Endothelial cell of umbilical vein (primary cell): Measurements from ENCODE around the gene NCOA6. TPM values are rescaled to one million over a fixed set of nuclear protein-coding genes. Genes with fewer than 3 reads are reported as not detected.
"Not testable (repeated sequence)": the region's sequence is repeated elsewhere in the genome, so short reads cannot be mapped to it uniquely, and the experiment has no call there.

ENCODE experiments used
- BruUV-seq: library from RNA; stranded (reverse); fragments of 400-500 nt; replicated peaks from 2 replicates; lab custom pipeline; 2021; lab: Mats Ljungman, UMichigan
- CTCF ChIA-PET: fragments of 300-600, 350-600 bp; sonication (Branson Sonifier 250); formaldehyde crosslinking; loops from one replicate; lab custom pipeline; 2021; ENCODE audit warnings: antibody characterized with exemption, inconsistent platforms; lab: Charles Lee
- POLR2A ChIA-PET: fragments of 300-600, 350-600 bp; sonication (Branson Sonifier 250); formaldehyde crosslinking; loops from one replicate; lab custom pipeline; 2021; ENCODE audit warnings: antibody characterized with exemption, inconsistent platforms; lab: Charles Lee
- DNase-seq: peaks from one replicate; pipeline ENCODE4 v3.0.0-alpha.2; 2011; ENCODE audit warnings: low read depth, low spot score
- FAIRE-seq: peaks from 2 replicates; lab custom pipeline; 2011; peaks lifted over from hg19 to GRCh38; lab: Jason Lieb, UNC
- H2AFZ ChIP-seq: 2 replicates; pipeline ENCODE4 v1.6.0; 2012; ENCODE audit warnings: low read depth, low read length, control low read depth, inconsistent platforms
- H3K27ac ChIP-seq: 2 replicates; pipeline ENCODE4 v1.5.1; 2011; ENCODE audit warnings: low read depth, mild to moderate bottlenecking, control low read depth, low read length, moderate library complexity; ENCODE audit not compliant: insufficient read depth
- H3K27me3 ChIP-seq, 2 experiments: 2 replicates each; pipeline versions ENCODE4 v1.6.0 to v1.6.1; 2011; ENCODE audit warnings: low read length in 2 of 2, mixed read lengths in 1 of 2; ENCODE audit not compliant: control insufficient read depth in 2 of 2, insufficient read depth in 2 of 2
- H3K36me3 ChIP-seq, 2 experiments: 2 replicates in 1 of 2; 3 replicates in 1 of 2; pipeline ENCODE4 v1.5.1; 2011; ENCODE audit warnings: low read length in 2 of 2, mild to moderate bottlenecking in 1 of 2, moderate library complexity in 1 of 2; ENCODE audit not compliant: control insufficient read depth in 2 of 2, insufficient read depth in 2 of 2; ENCODE audit errors: extremely low read depth in 1 of 2
- H3K4me1 ChIP-seq: 3 replicates; pipeline ENCODE4 v1.5.1; 2011; ENCODE audit warnings: mild to moderate bottlenecking, low read length; ENCODE audit not compliant: control insufficient read depth, insufficient read depth; ENCODE audit errors: extremely low read depth
- H3K4me2 ChIP-seq: 2 replicates; pipeline ENCODE4 v1.6.1; 2011; ENCODE audit warnings: low read length, control low read depth, mixed read lengths; ENCODE audit not compliant: insufficient read depth
- H3K4me3 ChIP-seq, 3 experiments: fragments of 200-600 bp in 1 of 3; sonication (generic), shearing (Covaris generic) in 1 of 3; replicated peaks in 1 of 3; 2 replicates each; pipeline ENCODE4 v1.5.1; 2011 to 2016; ENCODE audit warnings: control low read depth in 3 of 3, low read length in 3 of 3, mild to moderate bottlenecking in 2 of 3, inconsistent platforms in 1 of 3, low read depth in 1 of 3, moderate library complexity in 1 of 3; ENCODE audit not compliant: insufficient read depth in 1 of 3
- H3K79me2 ChIP-seq: 2 replicates; pipeline ENCODE4 v1.6.0; 2012; ENCODE audit warnings: low read length, inconsistent platforms; ENCODE audit not compliant: control insufficient read depth, insufficient read depth
- H3K9ac ChIP-seq: replicated peaks from 2 replicates; pipeline ENCODE3; 2011; ENCODE audit warnings: low read length, control low read depth; ENCODE audit not compliant: insufficient read depth; ENCODE audit errors: extremely low read depth
- H3K9me1 ChIP-seq: replicated peaks from 3 replicates; pipeline ENCODE4 v1.6.0; 2011; ENCODE audit warnings: mild to moderate bottlenecking, low read length; ENCODE audit not compliant: control insufficient read depth, insufficient read depth; ENCODE audit errors: extremely low read depth
- H3K9me3 ChIP-seq: replicated peaks from 2 replicates; pipeline ENCODE4 v1.5.1; 2012; ENCODE audit warnings: low read length, inconsistent platforms; ENCODE audit not compliant: control insufficient read depth, insufficient read depth
- H4K20me1 ChIP-seq: replicated peaks from 2 replicates; pipeline ENCODE3; 2011; ENCODE audit warnings: mild to moderate bottlenecking, low read length; ENCODE audit not compliant: control insufficient read depth, insufficient read depth; ENCODE audit errors: extremely low read depth
- EZH2 ChIP-seq: IDR thresholded peaks from 2 replicates; pipeline ENCODE4 v1.6.1; 2012; ENCODE audit warnings: borderline replicate concordance, low read depth, mild to moderate bottlenecking, moderate library complexity, low read length, inconsistent platforms; ENCODE audit not compliant: severe bottlenecking
- FOS ChIP-seq: IDR thresholded peaks from 2 replicates; pipeline ENCODE4 v1.6.1; 2011; ENCODE audit warnings: mild to moderate bottlenecking, low read length, moderate library complexity, borderline replicate concordance; ENCODE audit not compliant: insufficient read depth
- GATA2 ChIP-seq: IDR thresholded peaks from 2 replicates; pipeline ENCODE4 v1.7.0; 2011; ENCODE audit warnings: low read depth, mild to moderate bottlenecking, moderate library complexity, mixed read lengths, low read length; ENCODE audit not compliant: insufficient read length, insufficient read depth
- JUN ChIP-seq: IDR thresholded peaks from 2 replicates; pipeline ENCODE4 v1.6.1; 2011; ENCODE audit warnings: borderline replicate concordance, low read depth; ENCODE audit not compliant: insufficient read length, insufficient read depth
- MYC ChIP-seq: IDR thresholded peaks from one replicate; pipeline ENCODE4 v1.6.1; 2011; ENCODE audit warnings: mild to moderate bottlenecking, low read depth, low read length
- POLR2A ChIP-seq: IDR thresholded peaks from 2 replicates; pipeline ENCODE4 v1.6.1; 2012; ENCODE audit warnings: low read depth, mild to moderate bottlenecking, control low read depth, low read length
- POLR2AphosphoS5 ChIP-seq: IDR thresholded peaks from 2 replicates; pipeline ENCODE4 v1.6.1; 2012; ENCODE audit warnings: low read depth, mild to moderate bottlenecking, control low read depth, low read length, moderate library complexity; ENCODE audit not compliant: insufficient read depth
- dilution Hi-C: fragments of 300-500 bp; cut with MboI; formaldehyde crosslinking; loops from one replicate; pipeline ENCODE4 v1.15.0; 2019; ENCODE audit warnings: low sequenced_read_pairs; ENCODE audit not compliant: extremely low pct_ligation_motif_present
- intact Hi-C: fragments of 100-400 bp; cut with micrococcal nuclease; formaldehyde crosslinking; loops from one replicate; pipeline ENCODE4 v1.10.0; 2022
- polyA plus RNA-seq, 4 experiments: library from polyadenylated mRNA; depleted of rRNA in 3 of 4; stranded (reverse) in 3 of 4; unstranded in 1 of 4; fragments of >200 nt; gene quantifications; 2 replicates each; pipeline versions ENCODE4 v1.2.1 to v1.2.3, GENCODE V29; 2011 to 2012; ENCODE audit warnings: missing spikeins in 1 of 4
- total RNA-seq: library from RNA; stranded (reverse); gene quantifications from 2 replicates; pipeline ENCODE4 v1.2.3, GENCODE V29; 2021
- TF ChIP-seq, protein P1 (sequence below): IDR thresholded peaks from 2 replicates; pipeline ENCODE4 v1.6.1; 2011; ENCODE audit not compliant: insufficient read depth, insufficient read length
- TF ChIP-seq, protein P2 (sequence below), 2 donors: IDR thresholded peaks; 1 replicate in 1 of 2; 2 replicates in 1 of 2; pipeline ENCODE4 v1.5.1; 2011; ENCODE audit warnings: low read length in 2 of 2, mild to moderate bottlenecking in 2 of 2, moderate library complexity in 2 of 2, control low read depth in 1 of 2, inconsistent platforms in 1 of 2, low read depth in 1 of 2; ENCODE audit not compliant: insufficient read depth in 1 of 2; ENCODE audit errors: extremely low read depth in 1 of 2

Gene NCOA6
- total and polyA plus RNA-seq, 2 donors (not counting 3 experiments of a cell fraction or from before 2014, with no cell fraction given), result 16.9 to 26.7 TPM

DNA sequence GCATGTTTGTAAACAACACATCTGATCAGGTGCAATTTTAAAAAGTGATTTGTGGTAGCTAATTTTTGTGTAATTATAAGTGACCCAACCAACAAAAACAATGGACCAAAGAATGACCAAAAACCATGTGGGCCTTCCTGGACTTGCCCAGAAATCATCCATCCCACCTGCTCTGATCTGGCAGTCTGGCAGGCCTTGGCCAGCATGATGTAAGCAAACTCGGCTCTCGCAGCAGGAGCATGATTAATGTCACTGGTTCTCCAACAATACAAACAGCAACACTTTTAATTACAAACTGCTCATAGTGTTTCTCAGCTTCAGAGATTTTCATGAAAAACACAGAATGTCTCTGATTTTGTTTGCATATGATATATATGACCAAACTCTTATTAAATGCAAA, 105.2 kb downstream of the NCOA6 start:
- Histone ChIP-seq H3K27me3 (no peaks in the 10 kb centered on the region), H3K4me3 (no peak overlapping the region), H2AFZ (no peak overlapping the region), H3K4me1 (no peaks in the 10 kb centered on the region), H3K9me3 (no peaks in the 10 kb centered on the region), H4K20me1 (no peaks in the 10 kb centered on the region), H3K79me2 (no peaks in the 10 kb centered on the region), H3K9me1 (no peaks in the 10 kb centered on the region), H3K4me2 (no peak overlapping the region), H3K27ac (no peak overlapping the region), H3K9ac (no peak overlapping the region), H3K36me3 (peaks cover 0 to 2% of the 10 kb centered on the region in 2 experiments)
- ChIA-PET CTCF (interaction anchor here (0.7 to 2.2 kb wide), 5 partner anchors 10 to 408 kb away, joined by 5 to 11 read pairs (median 6); no protein-coding TSS in a partner anchor), POLR2A (no interaction called here)
- DNase-seq (no peak), FAIRE-seq (peak; percentile 4)
- BruUV-seq, result no TSS peak
- intact Hi-C loops (no loop called here), dilution Hi-C loops (no loop called here)
- no peak for TF ChIP-seq JUN
- no peak for TF ChIP-seq POLR2AphosphoS5
- TF ChIP-seq, protein P1, sequence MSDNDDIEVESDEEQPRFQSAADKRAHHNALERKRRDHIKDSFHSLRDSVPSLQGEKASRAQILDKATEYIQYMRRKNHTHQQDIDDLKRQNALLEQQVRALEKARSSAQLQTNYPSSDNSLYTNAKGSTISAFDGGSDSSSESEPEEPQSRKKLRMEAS, result no peak
- TF ChIP-seq FOS, result no peak
- no peak for TF ChIP-seq MYC
- TF ChIP-seq, protein P2, sequence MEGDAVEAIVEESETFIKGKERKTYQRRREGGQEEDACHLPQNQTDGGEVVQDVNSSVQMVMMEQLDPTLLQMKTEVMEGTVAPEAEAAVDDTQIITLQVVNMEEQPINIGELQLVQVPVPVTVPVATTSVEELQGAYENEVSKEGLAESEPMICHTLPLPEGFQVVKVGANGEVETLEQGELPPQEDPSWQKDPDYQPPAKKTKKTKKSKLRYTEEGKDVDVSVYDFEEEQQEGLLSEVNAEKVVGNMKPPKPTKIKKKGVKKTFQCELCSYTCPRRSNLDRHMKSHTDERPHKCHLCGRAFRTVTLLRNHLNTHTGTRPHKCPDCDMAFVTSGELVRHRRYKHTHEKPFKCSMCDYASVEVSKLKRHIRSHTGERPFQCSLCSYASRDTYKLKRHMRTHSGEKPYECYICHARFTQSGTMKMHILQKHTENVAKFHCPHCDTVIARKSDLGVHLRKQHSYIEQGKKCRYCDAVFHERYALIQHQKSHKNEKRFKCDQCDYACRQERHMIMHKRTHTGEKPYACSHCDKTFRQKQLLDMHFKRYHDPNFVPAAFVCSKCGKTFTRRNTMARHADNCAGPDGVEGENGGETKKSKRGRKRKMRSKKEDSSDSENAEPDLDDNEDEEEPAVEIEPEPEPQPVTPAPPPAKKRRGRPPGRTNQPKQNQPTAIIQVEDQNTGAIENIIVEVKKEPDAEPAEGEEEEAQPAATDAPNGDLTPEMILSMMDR (IDR thresholded peaks at IDR 0.05; ENCODE audit: extremely low read depth in 1 of 2, insufficient read depth in 1 of 2, low read depth in 1 of 2, low read length in 2 of 2), result no peak
- TF ChIP-seq GATA2, result no peak
- no peak for TF ChIP-seq EZH2
- TF ChIP-seq POLR2A, result no peak

DNA sequence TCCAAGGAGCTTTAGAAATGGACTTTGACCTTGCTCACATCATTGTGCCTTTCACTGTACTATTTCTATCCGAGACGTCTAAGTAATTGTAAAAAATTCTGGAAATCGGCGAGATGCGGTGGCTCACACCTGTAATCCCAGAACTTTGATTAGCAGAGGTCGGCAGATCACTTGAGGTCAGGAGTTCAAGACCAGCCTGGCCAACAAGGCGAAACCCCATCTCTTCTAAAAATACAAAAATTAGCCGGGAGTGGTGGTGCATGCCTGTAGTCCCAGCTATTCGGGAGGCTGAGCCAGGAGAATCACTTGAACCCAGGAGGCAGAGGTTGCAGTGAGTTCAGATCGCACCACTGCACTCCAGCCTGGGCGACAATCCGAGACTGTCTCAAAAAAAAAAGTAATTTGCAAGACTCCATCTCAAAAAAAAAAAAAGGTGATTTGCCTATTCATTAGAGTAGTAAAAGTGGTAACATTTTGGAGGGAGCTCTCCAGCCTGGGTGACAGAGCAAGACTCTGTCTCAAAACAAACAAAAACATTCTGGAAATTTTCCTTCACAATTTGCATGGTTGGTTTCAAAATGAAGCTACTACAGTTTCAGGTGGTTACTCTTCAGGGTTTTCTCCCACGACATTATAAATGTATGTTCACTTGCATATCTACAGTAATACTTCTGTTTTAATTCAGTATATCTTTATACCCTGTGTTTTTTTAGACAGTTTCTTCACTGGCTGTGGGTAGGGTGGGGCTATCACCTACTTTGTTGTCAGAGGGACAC, 106.0 kb downstream of the NCOA6 start:
- POLR2A ChIA-PET, H3K9me1 ChIP-seq, BruUV-seq, H2AFZ ChIP-seq, dilution Hi-C loops, H3K9me3 ChIP-seq, H3K79me2 ChIP-seq, H3K4me2 ChIP-seq, FAIRE-seq, H4K20me1 ChIP-seq, DNase-seq, H3K9ac ChIP-seq, intact Hi-C loops, H3K27ac ChIP-seq, H3K4me1 ChIP-seq, H3K36me3 ChIP-seq, H3K4me3 ChIP-seq, H3K27me3 ChIP-seq: not testable (repeated sequence)
- CTCF ChIA-PET, result interaction anchor here (2.0 to 2.2 kb wide), 2 partner anchors 9 to 140 kb away, joined by 6 to 10 read pairs; no protein-coding TSS in a partner anchor
